TTC549 (cell line): ENCODE results near the gene TARP.
"Not testable (repeated sequence)": the region's sequence is repeated elsewhere in the genome, so short reads cannot be mapped to it uniquely, and the experiment has no call there.

ENCODE experiments used
- FAIRE-seq: peaks from 2 replicates; lab custom pipeline; 2012; peaks lifted over from hg19 to GRCh38; lab: Jason Lieb, UNC

Gene TARP

GRCh38 chr7:38262026-38262425, 11.4 kb downstream of the TARP start:
- FAIRE-seq: not testable (repeated sequence)

GRCh38 chr7:38261601-38262000, 11.8 kb downstream of the TARP start:
- not testable (repeated sequence) for FAIRE-seq

- not testable (repeated sequence) for FAIRE-seq
These were observed 14.3 kb downstream of the TARP start for GRCh38 chr7:38259157-38259556.

GRCh38 chr7:38257350-38257677, 16.1 kb downstream of the TARP start:
- no peak for FAIRE-seq

- FAIRE-seq: not testable (repeated sequence)
These were observed 23.6 kb downstream of the TARP start for GRCh38 chr7:38249849-38250248.

GRCh38 chr7:38248069-38248567, 25.3 kb downstream of the TARP start:
- no peak for FAIRE-seq

- no peak for FAIRE-seq
These were observed 27.9 kb downstream of the TARP start for GRCh38 chr7:38245409-38245977.

- no peak for FAIRE-seq
These were observed 28.9 kb downstream of the TARP start for GRCh38 chr7:38244516-38244915.

- not testable (repeated sequence) for FAIRE-seq
These were observed 30.1 kb downstream of the TARP start for GRCh38 chr7:38243345-38243744.

GRCh38 chr7:38242814-38243213, 30.6 kb downstream of the TARP start:
- no peak for FAIRE-seq

- no peak for FAIRE-seq
These were observed 32.4 kb downstream of the TARP start for GRCh38 chr7:38241071-38241470.

- FAIRE-seq: not testable (repeated sequence)
These were observed 34.3 kb downstream of the TARP start for GRCh38 chr7:38239129-38239528.

GRCh38 chr7:38235606-38236005, 37.8 kb downstream of the TARP start:
- FAIRE-seq: no peak

GRCh38 chr7:38234759-38235158, 38.7 kb downstream of the TARP start:
- not testable (repeated sequence) for FAIRE-seq

GRCh38 chr7:38232502-38233366, 40.7 kb downstream of the TARP start:
- FAIRE-seq: no peak

- no peak for FAIRE-seq
These were observed 43.4 kb downstream of the TARP start for GRCh38 chr7:38229884-38230642.

GRCh38 chr7:38229386-38229785, 44.0 kb downstream of the TARP start:
- FAIRE-seq: no peak

- no peak for FAIRE-seq
These were observed 49.0 kb downstream of the TARP start for GRCh38 chr7:38224392-38224791.

GRCh38 chr7:38223306-38223705, 50.1 kb downstream of the TARP start:
- no peak for FAIRE-seq

- FAIRE-seq: peak; percentile 68
These were observed 50.8 kb downstream of the TARP start for GRCh38 chr7:38222481-38223096.

GRCh38 chr7:38220452-38220851, 53.0 kb downstream of the TARP start:
- FAIRE-seq: no peak

GRCh38 chr7:38217672-38218071, 55.8 kb downstream of the TARP start:
- no peak for FAIRE-seq
